HFFc6 (cell line): Measurements from ENCODE around the gene BMP7. TPM values are rescaled to one million over a fixed set of nuclear protein-coding genes. Genes with fewer than 3 reads are reported as not detected.

ENCODE experiments used
- DNase-seq: peaks from one replicate; pipeline ENCODE4 v3.0.0-alpha.2; 2018
- H3K27ac Mint-ChIP-seq: 2 replicates; pipeline ENCODE4 v1.8.0; 2020; ENCODE audit warnings: mild to moderate bottlenecking, mixed read lengths
- H3K27me3 Mint-ChIP-seq: 2 replicates; pipeline ENCODE4 v1.8.0; 2021; ENCODE audit warnings: mild to moderate bottlenecking, moderate library complexity, mixed read lengths; ENCODE audit not compliant: insufficient read depth
- H3K36me3 Mint-ChIP-seq: 2 replicates; pipeline ENCODE4 v1.8.0; 2021; ENCODE audit warnings: low read depth, mixed read lengths
- H3K4me1 Mint-ChIP-seq: 2 replicates; pipeline ENCODE4 v1.8.0; 2020; ENCODE audit warnings: low read depth, mixed read lengths
- H3K4me3 Mint-ChIP-seq: 2 replicates; pipeline ENCODE4 v1.8.0; 2020; ENCODE audit warnings: mild to moderate bottlenecking, moderate library complexity, mixed read lengths
- H3K9me3 Mint-ChIP-seq: 2 replicates; pipeline ENCODE4 v1.8.0; 2020; ENCODE audit warnings: mild to moderate bottlenecking, mixed read lengths
- CTCF ChIP-seq: fragments of 200-600 bp; sonication (generic); IDR thresholded peaks from 2 replicates; pipeline ENCODE4 v1.5.0; 2021; ENCODE audit warnings: antibody characterized with exemption, mild to moderate bottlenecking
- total RNA-seq, 6 experiments: library from RNA; stranded (reverse); fragmentation: NEBNext Ultra II Directional; extraction: Animal tissue kit (Norgen Biotek cat#: 25700); gene quantifications; 2 replicates in 1 of 6; 3 replicates in 5 of 6; pipeline ENCODE4 v1.2.3, GENCODE V29; 2021

The BMP7 gene
- total RNA-seq, 6 experiments from 2014 or later: not detected

- TF ChIP-seq CTCF: no peak
- H3K4me3 Mint-ChIP-seq: no peak overlapping the region
- H3K27me3 Mint-ChIP-seq: peaks cover 34% of the 10 kb centered on the region
- H3K36me3 Mint-ChIP-seq: no peaks in the 10 kb centered on the region
- no peaks in the 10 kb centered on the region for H3K9me3 Mint-ChIP-seq
- peaks cover 5% of the 10 kb centered on the region for H3K4me1 Mint-ChIP-seq
- H3K27ac Mint-ChIP-seq: no peak overlapping the region
- no peak for DNase-seq
Observed at GRCh38 chr20:57255183-57255582, 11.3 kb downstream of the BMP7 start.

GRCh38 chr20:57252559-57253162 lies 13.8 kb downstream of the BMP7 start:
- peaks cover 5% of the 10 kb centered on the region for H3K4me1 Mint-ChIP-seq
- H3K9me3 Mint-ChIP-seq: no peaks in the 10 kb centered on the region
- H3K27me3 Mint-ChIP-seq: peaks cover 17% of the 10 kb centered on the region
- H3K36me3 Mint-ChIP-seq: no peaks in the 10 kb centered on the region
- no peak overlapping the region for H3K27ac Mint-ChIP-seq
- H3K4me3 Mint-ChIP-seq: no peak overlapping the region
- TF ChIP-seq CTCF: no peak
- DNase-seq: no peak

- Mint-ChIP-seq H3K4me3 (no peak overlapping the region), H3K9me3 (no peaks in the 10 kb centered on the region), H3K4me1 (peaks cover 5% of the 10 kb centered on the region), H3K36me3 (no peaks in the 10 kb centered on the region), H3K27ac (no peak overlapping the region), H3K27me3 (peaks cover 23% of the 10 kb centered on the region)
- no peak for TF ChIP-seq CTCF
- DNase-seq: no peak
Observed at GRCh38 chr20:57251949-57252348, 14.5 kb downstream of the BMP7 start.

GRCh38 chr20:57251344-57251743 lies 15.1 kb downstream of the BMP7 start:
- Mint-ChIP-seq H3K9me3 (no peaks in the 10 kb centered on the region), H3K27me3 (peaks cover 23% of the 10 kb centered on the region), H3K27ac (no peak overlapping the region), H3K4me1 (peaks cover 5% of the 10 kb centered on the region), H3K36me3 (no peaks in the 10 kb centered on the region), H3K4me3 (no peak overlapping the region)
- no peak for DNase-seq
- TF ChIP-seq CTCF: no peak

- Mint-ChIP-seq H3K36me3 (no peaks in the 10 kb centered on the region), H3K27me3 (peaks cover 23% of the 10 kb centered on the region), H3K4me1 (peaks cover 5% of the 10 kb centered on the region), H3K27ac (no peak overlapping the region), H3K4me3 (no peak overlapping the region), H3K9me3 (no peaks in the 10 kb centered on the region)
- TF ChIP-seq CTCF: no peak
- DNase-seq: no peak
Observed at GRCh38 chr20:57250607-57251343, 15.7 kb downstream of the BMP7 start.
